NCI-H1105 (cell line): ENCODE measurements around the gene CAMK1G.

Experiments
- DNase-seq: peaks from one replicate; lab custom pipeline; 2025; lab: John Stamatoyannopoulos, UW

CAMK1G gene

GRCh38 chr1:209619696-209620486 lies 36.4 kb downstream of the CAMK1G start:
- DNase-seq = no peak

DNA sequence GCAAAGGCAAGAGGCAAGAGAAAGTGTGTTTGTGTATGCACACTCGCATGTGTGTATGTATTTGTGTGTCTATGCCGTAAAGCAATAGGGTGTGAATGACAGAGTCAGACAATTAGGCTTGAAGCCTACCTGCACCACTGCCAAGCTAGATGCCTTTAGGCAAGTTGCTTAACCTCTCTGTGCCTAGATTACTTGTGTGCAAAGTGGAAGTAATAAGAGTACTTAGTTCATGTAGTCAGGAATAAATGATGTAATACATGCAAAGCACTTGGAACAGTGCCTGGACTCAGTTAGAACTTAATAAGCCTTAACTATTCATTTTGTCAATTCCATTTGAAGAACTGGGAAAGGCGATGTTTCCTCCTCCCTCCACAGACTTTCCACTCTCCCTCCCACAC lies 37.0 kb downstream of the CAMK1G start:
- no peak for DNase-seq

DNA sequence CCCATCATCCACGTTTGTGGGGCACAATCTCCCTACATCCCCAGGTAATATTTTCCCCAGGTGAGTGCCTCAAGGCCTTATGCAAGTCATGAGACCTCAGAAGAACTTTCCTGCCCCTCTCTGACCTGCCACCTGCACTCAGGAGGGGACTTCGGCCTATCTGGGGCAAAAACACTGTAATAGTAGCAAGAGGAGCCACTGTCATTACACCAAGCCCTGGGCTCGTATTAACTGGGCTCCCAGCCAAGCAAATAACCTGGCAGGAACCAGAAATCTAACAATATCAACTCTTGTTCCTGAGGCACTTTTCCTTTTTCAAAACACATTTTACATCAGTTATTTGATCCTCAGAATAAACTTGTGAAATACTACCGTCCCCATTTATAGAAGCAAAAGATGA lies 37.8 kb downstream of the CAMK1G start:
- peak; percentile 26 for DNase-seq

- DNase-seq = no peak
Observed at GRCh38 chr1:209621741-209622655, 38.5 kb downstream of the CAMK1G start.

- no peak for DNase-seq
Observed at GRCh38 chr1:209622841-209623829, 39.6 kb downstream of the CAMK1G start.

- no peak for DNase-seq
Observed at GRCh38 chr1:209624558-209625549, 41.3 kb downstream of the CAMK1G start.

DNA sequence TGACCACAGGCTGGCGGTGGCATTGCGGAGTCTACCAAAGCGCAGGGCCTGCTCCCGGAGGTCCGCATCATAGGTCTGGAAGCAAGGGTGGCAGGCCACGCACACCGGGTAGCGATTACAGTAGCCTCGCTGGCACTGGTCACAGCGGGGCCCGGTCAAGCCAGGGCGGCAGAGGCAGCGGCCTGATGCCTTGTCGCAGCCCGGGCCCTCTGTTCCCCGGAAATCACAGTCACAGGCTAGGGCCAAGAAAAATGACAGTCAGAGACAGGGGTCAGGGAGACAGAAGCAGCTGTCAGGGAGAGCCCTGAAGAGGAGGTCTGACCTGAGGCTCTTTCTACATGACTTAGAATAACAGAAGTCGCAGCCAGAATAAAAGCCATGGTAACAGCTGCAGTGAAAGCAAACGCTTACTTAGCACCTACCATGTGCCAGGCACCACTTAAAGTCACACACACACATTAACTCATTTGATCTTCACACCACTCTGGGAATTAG lies 42.3 kb downstream of the CAMK1G start:
- no peak for DNase-seq

- no peak for DNase-seq
Observed at GRCh38 chr1:209626346-209627026, 43.0 kb downstream of the CAMK1G start.

DNA sequence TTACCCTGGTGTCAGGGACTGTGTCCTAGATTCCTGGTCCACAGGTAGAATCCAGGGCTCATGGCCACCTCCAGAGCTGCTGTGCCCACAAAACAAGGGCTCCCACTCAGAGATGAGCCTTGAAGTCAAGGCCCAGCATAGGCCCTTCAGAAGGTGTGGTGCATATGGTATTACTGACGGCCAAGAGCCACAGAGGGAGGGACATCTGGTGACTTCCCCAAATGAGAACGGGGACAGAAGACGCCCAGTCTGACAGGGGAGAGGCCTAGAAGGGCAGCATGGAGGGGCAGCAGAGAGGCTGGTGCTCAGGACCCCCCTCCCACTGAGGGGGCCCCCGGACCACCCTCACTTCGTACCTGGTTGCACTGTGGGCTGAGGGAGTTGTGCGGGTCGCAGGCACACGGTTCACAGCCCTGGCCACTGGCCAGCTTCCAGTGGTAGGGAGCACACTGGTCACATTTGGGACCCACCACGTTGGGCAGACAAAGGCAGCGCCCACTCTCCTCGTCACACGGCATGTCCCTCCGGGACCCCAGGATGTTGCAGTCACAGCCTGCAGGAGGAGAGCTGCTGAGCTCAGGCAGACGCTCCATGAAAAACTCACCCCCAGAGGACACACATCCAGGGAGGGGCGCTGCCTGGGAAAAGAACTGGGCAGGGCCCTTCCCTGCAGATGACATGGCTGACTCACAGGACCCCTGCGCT lies 43.7 kb downstream of the CAMK1G start:
- DNase-seq = no peak

- peak; percentile 69 for DNase-seq
Observed at GRCh38 chr1:209627732-209628196, 44.2 kb downstream of the CAMK1G start.

DNA sequence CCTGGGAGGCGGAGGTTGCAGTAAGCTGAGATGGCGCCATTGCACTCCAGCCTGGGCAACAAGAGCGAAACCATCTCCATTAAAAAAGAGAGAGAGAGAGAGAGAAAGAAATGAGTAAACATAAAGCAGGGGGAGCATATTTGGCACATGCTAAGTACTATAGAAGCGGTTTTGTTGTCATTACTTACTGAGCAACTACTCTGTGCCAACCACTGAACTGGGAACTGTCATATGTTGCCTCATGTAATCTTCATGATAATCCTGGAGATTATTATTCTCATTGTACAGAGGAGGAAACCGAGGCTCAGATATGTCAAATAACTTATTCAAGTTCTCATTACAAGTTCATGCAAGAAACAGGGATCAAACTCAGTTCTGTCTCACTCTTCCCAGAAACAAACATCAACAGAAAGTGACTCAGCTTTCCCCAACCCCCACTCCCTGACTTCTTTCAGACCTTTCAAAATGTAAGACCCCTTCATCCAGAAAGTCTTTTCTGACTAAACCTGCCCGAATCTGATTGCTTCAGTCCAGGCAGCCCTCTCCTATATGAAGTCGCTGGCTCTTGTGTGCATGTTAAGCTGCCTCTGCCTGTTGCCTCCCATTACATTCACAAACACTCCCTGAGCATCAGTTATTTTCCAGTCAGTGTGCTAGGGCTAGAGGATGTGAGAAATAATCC lies 45.2 kb downstream of the CAMK1G start:
- DNase-seq = no peak

GRCh38 chr1:209629621-209630382 lies 46.3 kb downstream of the CAMK1G start:
- DNase-seq = no peak

DNA sequence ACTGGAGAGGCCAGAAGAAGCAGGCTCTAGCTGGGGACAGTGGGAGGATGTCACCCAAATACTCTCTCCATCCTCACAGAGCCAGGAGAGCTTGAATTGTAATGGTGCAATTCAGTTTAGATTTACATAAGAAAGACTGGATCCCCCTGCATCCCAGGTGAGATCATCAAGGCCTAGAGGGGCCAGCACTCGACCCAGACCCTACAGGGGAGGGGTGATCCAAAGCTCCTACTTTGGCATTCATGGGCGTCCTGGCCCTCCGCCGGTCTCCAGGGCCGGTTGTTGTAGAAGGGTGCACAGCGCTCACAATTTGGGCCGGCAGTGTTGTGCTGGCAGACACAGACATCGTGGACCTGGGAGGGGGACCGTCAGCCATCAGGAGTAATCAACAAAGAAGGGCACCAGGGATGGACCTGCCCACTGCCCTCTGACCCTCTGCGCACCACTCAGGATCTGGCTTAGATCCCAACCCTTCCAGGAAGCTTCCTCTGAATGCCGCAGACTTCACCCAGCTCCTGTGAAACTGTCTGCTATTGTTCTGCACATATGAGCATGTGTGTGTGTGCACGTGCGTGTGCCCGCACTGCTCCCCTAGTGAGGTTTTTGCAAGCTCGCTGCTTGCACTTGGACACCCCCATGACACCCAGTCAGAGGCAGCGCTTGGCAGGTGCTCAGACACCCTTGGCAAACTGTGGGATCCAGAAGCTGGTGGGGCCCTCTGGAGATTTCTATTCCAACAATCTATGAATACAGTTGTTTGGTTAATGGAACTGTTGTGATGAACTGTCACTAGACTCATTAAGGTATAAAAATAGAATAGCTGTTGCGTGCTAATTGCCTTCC lies 47.1 kb downstream of the CAMK1G start:
- DNase-seq = no peak

- DNase-seq = no peak
Observed at GRCh38 chr1:209633335-209633997, 50.0 kb downstream of the CAMK1G start.

- no peak for DNase-seq
Observed at GRCh38 chr1:209634005-209634737, 50.7 kb downstream of the CAMK1G start.
